Suppressor macrophage treated with lipopolysaccharide for 4 hours (primary cell): ENCODE data around the gene EFNA5.

Experiments used
- DNase-seq: peaks from one replicate; pipeline ENCODE4 v3.0.0-alpha.2; 2020

The EFNA5 gene

DNA sequence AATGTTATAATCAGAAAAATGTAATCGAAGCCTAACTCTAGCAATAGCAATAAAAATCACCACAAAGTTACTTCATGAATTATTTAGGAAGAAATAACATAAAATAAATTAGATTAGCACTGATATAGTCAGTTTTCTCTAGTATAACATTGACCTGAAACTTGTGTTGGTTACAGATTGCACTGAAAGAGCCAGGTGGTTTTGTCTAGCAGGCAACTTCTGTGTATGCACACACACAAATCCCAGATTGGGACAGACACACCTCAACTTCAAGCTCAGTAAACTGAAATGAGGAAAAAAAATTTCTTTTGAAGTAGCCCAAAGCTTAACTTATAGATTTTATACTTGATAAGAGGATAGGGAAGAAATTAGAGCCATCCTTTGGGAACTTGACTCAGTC is 129.3 kb downstream of the EFNA5 start:
- no peak for DNase-seq

DNA sequence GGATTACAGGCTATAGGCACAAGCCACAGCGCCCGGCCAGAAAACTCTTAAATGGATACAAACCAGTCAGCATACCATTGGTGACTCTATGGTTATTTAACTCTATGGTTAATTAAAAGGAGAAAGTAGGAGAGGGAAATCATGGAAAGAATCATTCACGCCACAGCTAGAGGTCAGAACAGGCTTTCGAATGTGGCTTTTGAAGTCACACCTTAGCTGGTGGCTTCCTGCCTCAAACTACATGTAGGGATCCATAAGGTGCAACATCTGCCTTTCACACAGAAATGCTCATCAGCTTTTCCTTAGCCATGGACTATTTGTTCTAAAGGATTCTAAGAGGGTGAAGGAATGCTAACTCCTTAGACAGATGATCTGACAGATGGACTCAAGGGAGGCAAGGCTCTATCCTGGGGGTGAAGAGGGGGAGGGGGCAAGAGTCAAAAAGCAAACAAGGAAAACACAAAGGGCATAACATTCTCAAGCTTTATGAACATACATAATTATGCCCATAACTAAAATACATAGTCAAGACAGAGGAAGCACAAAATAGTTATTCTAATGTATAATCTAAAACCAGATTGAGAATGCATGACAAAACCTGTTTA is 130.9 kb downstream of the EFNA5 start:
- DNase-seq: no peak

DNA sequence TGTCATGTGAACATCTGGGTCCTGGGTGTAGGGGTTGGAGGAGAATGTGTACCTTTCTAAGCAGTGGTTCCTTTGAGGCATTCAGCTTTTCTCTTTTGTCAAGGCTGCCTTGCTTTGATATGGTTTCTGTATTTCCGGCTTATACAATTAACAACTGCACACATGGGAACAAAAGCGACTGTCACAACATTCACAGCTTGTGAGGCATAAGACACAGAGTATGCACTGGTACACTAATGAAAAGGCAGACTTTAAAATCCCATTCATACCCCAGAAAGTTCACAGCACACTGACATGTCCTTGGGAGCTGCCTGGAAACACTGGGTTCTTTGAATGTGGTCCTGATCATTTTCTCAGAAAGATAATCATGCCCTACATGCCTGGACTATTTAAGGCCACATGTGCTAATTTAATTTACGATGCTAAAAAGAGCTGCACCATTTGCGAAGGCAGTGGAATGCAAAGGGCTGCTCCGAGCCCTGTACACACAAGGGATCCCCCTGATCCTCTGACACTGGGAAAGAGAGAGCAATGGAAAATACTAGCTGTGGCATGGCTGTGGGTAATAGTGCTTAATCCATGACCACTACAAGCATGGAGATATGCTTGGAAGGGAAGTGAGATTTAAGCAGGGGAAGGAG is 131.8 kb downstream of the EFNA5 start:
- no peak for DNase-seq

DNA sequence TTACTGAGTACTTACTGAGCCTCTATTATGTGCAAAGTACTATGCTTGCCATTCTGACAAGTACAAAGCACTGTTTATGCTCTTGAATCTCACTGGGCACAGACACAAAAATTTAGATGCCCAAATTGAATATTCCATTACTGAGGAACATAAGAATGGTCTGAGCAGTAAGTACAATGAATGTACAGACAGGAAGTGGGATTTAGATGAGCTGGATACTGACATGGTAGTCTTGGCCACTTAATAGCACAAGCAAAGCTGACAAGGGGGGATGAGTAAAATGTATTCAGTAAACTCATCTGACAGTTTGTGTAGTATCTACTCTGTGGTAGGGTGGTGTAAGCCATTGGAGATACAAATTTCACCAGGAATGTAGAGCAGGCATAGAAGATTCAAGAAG is 132.4 kb downstream of the EFNA5 start:
- no peak for DNase-seq

DNA sequence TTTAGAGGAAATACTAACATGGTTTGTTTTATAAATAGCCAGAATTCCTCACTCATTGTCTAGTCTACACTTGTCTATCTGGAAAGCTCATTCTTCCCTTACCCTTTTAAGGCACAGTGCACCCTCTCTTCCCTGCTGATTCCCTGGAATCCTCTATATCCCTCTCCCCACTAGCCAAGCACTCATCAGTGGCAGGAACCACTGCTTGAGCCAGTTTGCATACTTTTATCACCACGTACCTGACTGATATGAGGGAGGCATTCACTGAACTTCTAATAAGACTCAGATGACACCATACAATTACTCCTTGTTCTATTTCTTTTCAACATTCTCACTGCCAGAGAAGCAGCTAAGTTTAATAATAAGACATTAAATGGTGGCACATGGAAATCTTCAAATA is 134.9 kb downstream of the EFNA5 start:
- no peak for DNase-seq

DNA sequence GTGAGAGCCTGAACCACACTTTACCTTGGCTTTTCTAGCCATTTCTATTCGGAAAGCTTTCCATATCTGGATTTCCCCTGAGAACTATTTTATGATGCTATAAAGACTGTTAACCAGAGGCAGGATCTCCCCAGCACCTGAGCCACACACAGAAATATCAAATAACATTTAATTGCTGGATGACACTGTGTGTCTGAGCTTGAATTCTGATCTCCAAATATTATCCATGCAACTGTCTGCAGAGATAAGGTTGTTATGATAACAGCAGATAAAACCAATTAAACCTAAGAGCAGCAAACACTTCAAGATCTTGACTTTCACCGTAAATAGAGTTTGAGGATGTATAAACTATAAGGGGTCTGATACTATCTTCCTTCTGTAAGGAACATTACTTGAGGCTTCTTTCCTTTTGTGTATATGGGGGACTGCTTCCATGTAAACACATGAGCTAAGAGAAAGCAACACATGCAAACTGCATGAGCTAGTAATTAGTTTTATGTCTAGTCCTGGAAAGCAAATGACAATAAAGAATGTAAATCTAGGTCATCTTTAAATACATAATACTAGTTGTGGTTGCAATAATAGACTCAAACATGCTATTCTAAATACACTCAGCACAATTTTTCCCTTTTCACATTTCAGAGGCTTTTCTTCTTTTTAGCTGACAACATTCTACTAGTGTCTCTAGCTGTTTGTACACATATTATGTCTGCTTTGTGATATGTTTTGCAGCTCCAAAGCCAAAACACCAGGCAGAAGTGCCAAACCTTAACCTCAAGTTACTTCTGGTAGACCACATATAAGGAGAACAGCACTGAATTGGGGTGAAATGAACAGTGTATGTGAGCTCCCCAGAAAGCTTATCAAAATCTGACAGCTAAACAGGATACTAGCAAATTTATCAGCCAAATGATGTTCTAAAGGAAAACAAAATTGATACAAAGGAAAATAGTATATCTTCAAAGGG is 136.5 kb downstream of the EFNA5 start:
- no peak for DNase-seq

DNA sequence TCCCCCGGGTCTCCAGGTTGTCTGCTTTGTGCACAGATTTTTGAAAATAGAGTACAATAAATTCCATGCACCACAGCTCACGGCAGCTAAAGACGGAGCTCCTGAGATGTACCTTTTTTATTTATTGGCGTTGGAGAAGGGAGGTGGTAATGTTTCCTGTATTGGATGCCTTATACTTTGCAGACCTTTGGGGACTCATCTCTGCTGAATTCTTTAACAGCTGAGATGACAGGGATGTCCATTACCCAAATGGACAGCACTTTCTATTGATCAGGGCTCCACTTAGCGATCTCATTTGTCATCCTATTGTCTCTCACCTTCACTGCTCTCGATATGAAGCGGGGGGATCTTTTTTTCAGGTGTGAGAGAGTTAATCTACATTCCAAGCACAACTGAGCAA is 137.8 kb downstream of the EFNA5 start:
- DNase-seq: no peak

DNA sequence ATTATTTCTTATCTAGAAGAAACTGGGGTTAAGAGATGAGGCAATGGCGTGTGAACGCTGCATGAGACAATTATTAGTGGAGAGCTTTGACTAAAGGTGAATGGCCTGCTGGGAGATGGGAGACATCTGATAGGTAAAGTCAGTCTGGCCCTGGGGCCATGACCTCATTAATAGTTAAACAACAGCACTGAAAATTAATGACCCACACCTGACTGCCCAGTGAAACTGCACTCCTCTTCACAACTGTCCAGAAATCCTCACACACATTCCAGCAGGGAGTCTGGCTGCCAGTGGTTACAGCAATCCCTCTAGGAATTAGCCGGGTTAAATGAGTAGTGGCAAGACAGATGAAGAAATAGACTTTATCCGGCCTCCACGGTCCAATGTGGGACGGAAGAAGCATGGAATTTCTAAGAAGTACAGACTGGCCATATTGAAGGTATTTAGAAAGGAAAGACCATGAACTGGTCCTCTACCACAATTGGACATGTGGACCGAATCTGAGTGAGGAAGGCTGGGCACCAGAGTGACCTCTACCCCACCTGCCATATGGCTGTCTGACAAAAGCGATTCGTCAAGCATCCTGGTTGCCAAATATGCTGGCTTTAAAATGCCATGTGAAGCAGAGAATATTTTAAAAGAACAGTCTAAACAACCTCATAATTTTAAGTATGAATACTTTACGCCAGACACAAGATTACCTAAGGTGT is 138.4 kb downstream of the EFNA5 start:
- no peak for DNase-seq

DNA sequence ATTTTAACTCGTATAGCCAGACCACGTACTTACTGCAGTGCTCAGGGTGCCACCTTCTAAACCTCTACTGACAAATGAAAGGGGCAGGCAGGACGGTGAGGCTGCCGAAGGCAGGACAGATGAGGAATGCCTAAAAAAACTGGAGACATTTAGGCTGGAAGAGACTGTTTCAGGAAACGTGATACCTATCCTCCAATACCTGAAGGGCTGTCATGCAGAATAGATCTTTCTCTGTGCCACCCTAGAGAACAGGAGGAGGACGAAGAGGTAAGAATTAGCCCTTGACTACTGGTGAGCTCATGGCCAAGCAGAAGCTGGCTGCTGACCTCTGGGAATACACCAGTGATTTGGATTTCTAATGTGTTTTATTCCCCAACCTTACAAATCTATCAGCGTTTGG is 139.4 kb downstream of the EFNA5 start:
- no peak for DNase-seq

DNA sequence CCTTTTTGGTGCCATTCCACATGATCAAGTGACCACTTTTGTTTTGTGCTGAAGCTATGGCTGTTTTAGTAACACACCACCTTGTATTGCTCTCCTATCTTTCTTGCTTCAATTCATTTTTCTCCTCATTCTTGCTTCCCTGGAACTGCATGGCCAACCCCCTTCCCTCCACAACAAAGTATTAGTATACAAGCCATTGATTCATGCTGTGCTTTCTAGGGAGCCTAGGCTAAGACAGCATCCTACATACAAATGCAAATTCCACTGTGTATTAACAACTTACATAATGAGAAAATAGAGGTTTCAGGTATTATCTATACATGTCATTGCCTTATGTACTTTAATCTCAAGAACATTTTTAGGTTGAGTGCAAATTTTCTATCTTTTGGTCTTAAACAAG is 141.1 kb downstream of the EFNA5 start:
- DNase-seq: no peak

DNA sequence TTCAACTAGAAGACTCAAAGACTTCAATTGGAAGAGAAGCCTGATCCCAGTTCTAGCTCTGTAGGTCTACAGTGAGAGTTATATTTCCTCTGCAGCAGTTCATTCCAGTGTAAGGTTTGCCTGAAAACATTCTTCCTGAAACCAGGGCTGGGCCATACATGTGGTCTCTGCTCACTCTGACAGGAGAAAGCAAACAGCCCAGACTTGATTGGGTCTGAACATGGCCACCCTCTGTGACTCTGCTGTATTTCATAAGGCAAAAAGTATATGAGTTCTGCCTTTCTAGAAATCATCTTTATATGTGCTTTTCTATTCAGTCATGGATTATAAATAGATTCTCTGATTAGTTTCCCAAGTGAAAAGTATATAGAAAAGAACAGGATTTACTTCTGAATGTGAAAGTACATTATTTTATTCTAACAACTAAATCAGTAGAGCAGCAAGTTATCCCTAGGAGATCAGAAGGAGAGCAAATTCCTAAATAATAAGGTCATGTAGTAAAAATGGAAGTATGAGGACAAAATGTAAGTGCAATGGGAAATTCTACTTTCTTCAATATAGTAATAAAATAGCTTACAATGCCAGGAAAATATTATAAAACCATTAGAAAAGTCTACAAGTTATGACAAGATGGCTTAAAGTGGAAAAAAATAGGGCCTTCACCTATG is 144.3 kb downstream of the EFNA5 start:
- no peak for DNase-seq

DNA sequence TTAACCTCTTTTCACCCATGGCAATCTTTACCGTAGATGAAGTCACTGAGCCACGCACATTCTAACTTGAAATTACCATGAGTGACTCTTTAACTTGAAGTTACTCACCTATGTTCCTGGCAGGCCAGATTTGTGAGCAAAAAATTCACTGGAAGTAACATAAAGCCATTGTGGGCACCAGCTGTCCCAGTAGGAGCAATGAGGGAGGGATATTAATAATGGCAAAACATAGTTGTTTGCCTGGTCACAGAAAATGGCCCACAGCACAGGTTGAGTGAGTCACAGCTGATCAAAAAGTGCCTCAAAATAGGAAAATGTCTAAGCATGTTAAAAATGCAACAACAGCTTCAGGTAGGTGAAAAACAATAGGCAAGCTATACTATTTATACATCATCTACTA is 146.6 kb downstream of the EFNA5 start:
- DNase-seq: no peak

DNA sequence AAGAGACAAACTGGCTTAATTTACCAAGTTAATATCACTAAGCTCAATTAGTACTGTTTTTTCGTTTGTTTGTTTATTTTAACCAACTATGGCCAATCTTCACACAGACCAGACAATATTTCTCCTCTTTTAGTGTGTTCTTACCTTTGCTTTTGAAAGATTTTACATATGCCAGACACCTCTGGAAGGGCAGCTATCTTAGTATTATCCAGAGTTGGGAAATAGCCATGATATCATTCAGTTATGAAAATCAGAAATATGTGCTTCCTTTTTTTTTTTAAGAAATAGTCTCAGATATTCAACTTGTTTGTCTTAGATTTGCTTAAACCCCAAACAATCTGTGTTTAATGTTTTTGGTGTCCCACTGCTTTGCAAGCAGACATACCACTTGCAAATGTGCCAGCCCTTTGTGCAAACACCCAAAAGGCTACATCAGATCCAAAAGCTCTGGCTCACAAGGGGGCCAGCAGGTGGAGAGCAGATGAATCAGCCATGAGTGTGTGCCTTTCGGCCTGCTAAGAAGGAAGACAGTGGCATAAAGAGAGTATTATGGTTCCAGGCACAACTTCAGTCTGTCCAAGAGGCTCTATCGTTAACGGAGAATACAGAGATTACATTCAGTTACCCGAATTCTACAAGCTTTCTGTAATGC is 147.6 kb downstream of the EFNA5 start:
- DNase-seq: peak; percentile 9

DNA sequence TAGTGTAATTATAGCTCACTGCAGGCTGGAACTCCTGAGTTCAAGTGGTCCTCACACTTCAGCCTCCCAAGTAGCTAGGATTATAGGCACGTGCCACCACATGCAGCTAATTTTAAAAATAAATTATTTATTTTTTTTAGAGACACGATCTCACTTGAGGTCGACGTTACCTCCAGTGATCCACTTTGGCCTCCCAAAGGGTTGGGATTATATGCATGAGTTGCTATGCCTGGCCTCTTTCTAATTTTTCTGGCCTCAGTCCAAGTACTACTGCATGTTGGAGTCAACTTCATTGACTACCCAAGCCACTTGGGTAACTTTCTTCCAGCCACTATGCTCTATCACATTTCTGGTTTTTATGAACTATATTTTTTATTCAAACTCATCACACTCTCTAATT is 148.3 kb downstream of the EFNA5 start:
- no peak for DNase-seq

DNA sequence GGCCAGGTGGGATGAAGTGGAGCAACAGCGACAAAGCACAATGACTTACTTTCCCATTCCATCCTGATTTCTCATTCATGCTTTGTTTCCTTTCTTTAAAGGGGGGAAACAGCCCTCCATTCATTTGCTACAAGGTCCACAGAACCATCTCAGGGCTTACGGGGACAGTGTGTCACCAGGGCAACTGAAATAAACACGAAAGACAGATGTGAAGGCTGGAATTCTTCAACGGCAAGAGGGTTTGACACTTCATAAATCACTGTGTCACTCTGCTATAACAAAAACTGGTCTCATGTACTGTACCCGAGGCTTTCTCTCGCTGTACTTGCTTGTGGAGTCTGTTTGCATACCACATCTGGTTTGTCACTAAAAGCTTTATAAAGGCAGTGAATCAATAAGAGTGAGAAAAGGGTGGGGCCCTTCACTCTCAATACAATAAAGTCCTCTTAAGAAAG is 150.8 kb downstream of the EFNA5 start:
- no peak for DNase-seq

DNA sequence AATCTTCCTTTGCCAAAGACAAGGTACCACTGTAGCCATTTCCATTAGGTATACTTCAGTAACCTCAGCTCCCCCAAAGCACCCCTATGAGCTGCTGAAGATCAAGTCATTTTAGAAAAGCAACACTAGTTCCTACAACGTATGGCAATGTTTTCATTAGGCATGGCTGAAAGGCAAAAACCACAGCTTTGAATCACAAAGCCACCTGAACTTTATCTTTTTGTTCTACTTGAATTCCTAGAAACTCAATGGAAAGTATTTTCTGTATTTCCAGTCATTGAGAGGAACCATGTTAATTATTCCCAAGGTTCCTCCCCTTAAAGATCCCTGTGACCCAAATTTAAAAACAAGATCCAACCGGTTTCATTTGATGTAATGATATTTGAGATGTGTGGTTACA is 152.1 kb downstream of the EFNA5 start:
- no peak for DNase-seq

DNA sequence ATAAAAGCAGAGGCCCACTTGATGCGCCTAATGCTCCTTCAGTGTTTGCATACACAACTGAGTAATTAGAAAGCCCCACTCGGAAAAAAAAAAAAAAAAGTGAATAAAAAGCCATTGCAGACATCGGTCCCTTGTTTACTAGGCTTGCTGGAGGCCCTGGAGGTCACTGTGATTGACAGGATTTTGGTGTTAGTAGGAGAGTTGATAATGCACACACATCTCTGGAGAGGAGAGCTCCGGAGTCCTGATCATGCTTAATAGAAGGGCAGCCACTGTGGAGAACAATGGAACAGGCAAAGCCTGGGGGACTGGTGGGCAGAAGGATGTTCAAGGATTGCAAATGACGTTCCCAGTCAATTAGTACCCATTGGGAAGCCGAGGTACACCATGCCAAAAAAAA is 152.5 kb downstream of the EFNA5 start:
- no peak for DNase-seq

DNA sequence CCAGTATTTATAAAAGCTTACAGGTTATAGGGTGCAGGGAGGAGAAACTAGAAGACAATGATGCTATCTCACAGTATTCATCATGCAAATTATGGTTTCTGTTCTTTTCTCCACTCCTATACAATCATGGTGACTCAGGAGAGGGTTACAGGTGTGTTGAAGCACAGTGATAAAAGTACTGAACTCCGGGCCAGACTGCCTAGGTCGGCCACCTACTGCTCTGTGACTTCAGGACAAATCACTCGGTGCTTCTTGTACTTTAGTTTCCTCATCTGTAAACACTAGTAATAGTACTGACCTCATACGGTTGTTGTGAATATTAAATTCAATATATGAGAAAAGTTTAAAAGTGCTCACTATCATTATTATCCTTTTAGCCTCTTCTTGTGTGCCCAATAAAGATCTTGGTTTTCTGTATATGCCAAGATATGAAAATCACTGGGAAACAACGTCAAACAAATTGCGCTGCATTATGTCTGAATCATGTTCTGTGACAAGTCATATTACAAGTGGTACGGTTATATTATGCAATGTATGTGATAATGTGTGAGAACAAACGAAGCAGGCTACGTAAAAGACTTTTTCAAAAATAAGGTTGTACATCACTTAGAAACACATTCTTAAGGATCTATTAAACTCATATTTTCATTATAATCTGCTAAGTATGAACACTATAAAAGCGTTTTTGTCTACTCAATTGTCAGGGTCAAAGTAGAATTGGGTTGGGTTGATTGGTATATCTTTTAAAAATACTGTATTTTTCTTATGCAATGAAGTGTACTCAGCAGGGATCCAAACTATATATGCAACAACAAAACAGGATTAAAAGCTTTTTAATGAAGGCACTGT is 153.3 kb downstream of the EFNA5 start:
- DNase-seq: no peak

DNA sequence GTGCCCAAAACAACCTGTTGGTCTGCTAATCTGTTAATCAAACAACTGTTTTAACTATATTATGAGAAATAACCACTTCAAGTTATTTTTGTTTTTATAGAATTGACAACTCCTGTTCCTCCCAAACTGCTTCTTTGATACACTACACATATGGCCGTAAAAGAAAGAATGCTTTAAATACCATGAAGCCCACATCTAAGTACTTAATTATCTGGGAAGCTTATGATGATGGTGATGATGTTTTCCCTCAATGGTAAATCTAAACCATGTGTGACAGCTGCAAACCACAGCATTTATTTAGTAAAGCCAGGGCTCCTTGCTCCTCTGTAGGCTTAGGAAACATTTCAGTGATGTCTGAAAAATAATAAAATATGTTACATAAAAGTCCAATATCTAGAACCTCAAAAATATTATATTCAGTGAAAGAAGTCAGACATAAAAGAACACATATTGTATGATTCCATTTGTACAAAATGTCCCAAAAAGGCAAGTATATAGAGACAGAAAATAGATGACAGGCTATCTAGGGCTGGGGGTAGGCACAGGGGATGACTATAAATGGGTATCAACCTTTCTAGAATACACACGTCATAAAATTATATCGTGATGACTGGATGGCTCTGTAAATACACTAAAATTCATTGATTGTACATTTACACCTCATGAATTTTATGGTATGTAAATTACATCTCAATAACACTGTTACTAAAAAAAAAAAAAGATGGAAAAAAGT is 154.1 kb downstream of the EFNA5 start:
- DNase-seq: no peak

DNA sequence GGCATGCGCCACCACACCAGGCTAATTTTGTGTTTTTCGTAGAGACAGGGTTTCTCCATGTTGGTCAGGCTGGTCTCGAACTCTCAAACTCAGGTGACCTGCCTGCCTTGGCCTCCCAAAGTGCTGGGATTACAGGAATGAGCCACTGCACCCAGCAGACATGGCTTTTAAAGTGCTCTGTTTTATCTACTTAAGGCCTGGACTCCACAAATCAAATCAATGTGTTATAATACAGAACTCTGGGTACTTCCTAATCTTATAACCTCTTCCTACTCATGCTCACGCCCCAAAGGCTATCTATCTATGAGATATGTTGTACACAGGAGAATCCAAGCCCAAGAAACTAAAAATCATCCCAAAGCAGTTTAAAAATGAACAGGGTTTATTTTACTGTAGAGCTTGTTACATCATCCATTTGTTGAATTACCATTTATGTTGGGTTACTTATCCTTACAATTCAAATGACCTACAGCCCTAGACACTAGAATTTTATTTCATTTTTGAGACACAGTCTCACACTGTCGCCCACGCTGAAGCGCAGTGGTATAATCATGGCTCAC is 155.1 kb downstream of the EFNA5 start:
- no peak for DNase-seq
